Activated T-cell treated with anti-CD3 and anti-CD28 coated beads for 4 hours (primary cell): ENCODE measurements around the gene CCNL2.
"Not testable (repeated sequence)": the region's sequence is repeated elsewhere in the genome, so short reads cannot be mapped to it uniquely, and the experiment has no call there.

ENCODE experiments used
- DNase-seq: peaks from one replicate; pipeline ENCODE4 v3.0.0-alpha.2; 2020

CCNL2 gene

GRCh38 chr1:1397839-1398523 lies 1.2 kb downstream of the CCNL2 start:
- no peak for DNase-seq

DNA sequence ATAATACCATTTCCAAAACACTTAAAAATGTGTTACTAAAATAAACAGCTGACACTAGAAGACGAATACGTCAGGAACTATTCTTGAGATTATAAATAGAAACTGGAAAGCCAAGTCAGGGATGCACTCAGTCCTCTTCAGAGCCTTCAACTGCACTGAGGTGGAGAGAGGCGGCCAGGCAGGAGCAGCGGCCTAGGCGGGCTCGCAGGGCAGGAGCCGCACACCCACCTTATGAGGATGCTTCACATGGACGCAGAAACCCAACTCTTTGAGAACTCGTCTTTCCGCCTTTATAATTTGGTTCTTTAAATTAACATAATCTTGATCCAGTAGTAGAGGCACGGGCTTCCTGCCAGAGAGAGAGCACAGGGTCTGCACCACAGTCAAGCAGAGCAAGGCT lies 4.0 kb downstream of the CCNL2 start:
- DNase-seq = no peak

DNA sequence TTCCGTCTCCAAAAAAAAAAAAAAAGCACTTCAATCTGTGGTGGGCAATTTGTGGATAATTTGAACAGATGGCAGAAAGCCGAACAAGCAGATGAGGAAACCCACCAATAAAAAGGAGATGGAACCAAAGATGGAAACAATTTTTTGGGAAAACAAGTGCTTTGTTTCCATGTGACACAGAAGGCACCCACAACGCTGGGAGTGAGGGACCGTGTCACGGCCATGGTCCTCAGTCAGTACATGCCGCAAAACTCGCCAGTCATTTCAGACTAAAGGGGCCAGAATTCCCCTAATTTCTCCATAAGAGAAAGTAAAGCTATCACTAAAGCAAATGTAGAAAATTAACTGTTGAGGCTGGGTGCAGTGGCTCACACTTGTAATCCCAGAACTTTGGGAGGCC lies 5.0 kb downstream of the CCNL2 start:
- no peak for DNase-seq

DNA sequence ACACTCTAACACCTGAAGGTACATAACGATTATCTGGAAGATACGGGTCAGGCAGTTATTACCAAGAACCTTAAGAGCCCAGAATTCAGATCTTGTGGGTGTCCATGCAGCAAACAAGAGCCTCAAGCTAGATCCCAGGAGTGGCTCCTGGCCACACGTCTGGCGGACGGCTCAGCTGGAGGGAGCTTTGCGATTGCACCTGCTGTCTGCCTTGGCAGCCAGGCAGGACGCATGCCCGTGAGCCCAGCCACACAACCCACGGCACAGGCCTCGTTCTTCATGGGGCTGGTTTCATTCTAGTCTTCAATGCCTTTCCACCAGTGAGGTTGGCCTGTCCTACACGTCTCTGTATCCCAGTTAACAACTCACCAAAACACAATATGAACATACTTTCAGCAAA lies 5.7 kb downstream of the CCNL2 start:
- DNase-seq = no peak

DNA sequence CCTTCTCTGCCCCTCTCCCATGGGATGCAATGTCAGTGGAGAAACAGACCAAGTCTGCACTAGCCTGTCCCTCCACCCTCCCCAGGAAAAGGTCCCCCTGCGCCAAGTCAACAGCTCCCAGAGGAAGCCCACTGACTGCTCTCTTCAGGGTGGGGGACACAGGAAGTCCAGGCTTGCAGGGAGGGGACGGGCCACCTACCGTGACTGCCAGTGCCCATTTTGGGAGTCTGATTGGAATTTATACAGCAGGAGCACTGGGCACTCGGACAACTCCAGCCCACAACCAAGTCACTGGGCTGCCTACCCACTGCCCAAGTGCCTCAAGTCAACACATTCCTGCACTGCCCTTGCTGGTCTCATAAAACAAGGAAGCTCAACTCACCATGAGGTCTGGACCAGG lies 6.1 kb downstream of the CCNL2 start:
- DNase-seq = no peak

- no peak for DNase-seq
Measured at GRCh38 chr1:1391225-1391624, 7.9 kb downstream of the CCNL2 start.

DNA sequence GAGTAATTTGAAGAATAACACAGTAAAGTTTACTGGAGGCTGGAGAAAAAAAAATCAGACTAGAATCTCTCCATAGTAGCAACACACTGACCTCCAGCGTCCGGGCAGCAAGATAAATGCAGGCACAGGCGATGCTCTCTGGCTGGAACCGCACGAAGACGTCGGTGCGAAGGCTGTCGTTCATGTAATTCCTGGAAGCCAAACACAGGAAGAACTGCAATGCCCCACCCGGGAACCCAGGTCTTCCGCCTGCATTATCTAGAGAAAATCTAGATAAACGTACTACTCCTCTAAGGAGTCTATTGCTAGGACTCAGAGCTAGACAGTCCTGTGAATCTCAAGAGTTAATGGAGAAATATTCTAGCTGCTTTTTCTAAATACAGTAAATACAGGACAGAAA lies 8.5 kb downstream of the CCNL2 start:
- no peak for DNase-seq

- no peak for DNase-seq
Measured at GRCh38 chr1:1388078-1388472, 11.1 kb downstream of the CCNL2 start.

- DNase-seq = no peak
Measured at GRCh38 chr1:1387098-1388077, 11.7 kb downstream of the CCNL2 start.

DNA sequence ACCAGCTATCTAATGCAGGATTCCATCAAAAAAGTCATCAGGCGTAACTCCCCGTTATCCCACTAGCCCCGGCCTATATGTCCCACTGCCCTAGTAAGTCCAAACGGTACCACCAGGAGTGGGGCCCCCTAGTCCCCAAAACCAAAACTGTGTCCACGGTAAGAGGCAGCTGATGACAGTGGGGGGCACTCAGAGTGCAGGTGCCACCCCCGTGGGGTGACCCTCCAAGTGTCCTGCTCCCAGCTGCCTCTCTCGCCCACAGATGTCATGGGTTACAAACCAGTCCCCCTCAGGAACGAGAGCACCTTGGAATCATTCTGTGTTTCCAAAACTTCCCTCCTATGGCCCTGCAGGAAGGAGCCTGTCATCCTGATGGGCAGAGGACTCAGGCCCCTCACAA lies 13.2 kb downstream of the CCNL2 start:
- no peak for DNase-seq

DNA sequence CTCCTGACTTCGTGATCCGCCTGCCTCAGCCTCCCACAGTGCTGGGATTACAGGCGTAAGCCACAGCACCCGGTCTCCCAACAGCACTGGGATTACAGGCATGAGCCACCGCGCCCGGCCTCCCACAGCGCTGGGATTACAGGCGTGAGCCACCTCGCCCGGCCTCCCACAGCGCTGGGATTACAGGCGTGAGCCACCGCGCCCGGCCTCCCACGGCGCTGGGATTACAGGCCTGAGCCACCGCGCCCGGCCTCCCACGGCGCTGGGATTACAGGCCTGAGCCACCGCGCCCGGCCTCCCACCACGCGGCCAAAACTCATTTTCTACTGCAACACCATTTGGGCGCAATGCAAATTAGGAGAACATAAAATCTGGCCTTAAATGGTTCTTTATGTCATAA lies 13.8 kb downstream of the CCNL2 start:
- not testable (repeated sequence) for DNase-seq

- no peak for DNase-seq
Measured at GRCh38 chr1:1381294-1381693, 17.8 kb downstream of the CCNL2 start.

DNA sequence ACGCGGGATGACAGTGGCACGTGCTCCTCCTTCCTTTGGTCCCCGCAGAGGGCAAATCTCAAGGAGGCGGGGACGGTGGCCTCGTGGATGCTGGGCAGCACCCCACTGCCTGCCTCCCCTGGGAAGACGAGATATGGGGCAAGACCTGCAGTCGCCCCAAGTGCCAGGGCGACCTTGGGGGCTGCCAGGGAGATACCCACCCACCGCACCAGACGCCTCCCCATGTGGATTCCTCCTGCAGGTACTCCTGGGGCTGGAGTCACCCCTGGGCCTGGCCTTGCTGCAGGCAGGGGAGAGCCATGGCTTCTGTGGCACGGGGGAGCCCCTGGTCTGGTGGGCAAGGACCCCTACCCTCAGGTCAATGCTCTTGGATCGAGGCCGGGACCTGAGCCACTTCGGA lies 18.3 kb downstream of the CCNL2 start:
- no peak for DNase-seq

GRCh38 chr1:1377540-1378205 lies 21.5 kb downstream of the CCNL2 start:
- no peak for DNase-seq

DNA sequence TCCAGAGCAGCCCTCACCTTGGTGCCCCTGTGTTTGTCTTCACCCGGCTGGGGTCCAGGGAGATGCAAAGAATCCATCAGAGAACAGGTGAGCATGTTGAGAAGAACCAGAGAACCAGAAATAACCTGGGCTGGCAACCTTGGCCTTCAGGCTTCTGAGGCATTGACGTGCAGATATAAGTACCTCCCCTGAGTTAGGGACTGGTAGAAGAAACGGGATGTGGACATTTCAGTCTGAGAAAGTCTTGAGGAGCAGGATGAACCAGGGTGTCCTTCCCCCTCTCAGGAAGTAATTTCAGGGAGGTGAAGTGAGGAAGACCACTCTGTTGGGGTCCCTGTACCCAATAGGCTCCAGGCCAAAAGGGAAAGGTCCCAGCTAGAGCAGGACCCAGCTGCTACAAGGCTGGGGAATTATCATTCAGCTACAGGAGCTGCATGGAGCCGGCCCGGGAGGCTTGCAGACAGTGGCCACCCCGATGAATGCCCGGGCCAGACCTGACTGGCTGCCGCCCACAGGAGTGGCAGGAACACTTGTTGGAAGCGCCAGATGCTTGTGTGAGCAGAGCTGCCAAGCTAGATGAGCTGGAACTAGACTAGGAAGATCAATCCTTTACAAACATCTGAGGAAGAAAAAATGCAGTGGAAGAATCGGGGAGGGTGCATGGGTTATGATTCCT lies 22.4 kb downstream of the CCNL2 start:
- DNase-seq = no peak

DNA sequence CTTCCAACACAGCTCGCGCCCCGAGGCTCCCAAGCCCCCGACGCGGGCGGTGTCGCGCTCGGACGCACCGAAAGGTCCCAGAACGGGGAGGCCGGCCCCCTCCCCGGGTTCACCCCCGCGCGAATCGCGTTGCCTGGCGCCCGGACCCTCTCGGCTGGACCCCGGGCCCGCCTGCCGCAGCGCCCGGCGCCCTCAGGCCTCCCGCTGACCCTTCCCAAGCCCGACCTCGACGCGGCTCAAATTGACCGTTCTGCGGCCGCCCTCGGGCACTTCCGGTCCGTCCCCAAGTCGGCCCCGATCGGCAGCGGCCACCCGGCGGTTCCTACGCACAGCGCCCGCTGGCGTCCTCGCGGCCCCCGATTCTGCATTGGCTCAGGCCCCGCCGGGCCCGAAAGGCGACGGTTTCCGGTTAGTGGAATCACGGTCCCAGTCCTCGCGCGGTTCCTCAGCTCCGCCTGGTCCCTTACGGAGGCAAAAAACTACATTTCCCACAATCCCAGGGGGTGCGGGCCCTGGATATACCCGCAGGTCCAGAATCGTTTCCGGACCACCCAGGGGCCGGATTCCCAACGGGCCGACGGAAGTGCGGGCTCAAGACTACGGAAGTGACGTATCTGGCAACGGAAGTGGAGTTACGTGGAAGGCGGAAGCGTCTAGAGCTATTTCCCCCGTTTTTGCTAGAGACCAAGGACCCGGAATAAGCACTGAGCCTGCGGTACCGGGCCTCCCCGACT lies 24.0 kb downstream of the CCNL2 start, which contains the start of gene AURKAIP1:
AURKAIP1 (minus strand) TSS at position 279 of the 734 bp plus-strand sequence. CDS start 451 bp downstream, outside the sequence.
- peak; percentile 88 for DNase-seq

DNA sequence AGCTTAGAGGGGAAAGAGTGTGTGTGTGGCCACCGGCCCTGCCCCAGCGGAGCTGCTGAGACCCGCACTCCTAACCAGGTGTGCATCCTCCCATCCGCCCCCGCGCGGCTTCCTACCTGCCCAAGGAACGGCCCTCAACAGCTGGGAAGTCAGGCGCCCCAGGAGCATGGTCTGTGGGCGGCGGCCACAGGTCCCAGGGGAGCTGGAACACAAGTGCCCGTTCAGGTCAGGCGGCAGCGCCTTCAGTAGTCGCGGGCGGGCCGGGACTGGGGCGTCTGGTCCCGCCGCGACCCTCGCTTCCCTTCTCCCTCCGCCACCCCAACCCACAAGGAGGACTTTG lies 24.6 kb downstream of the CCNL2 start:
- no peak for DNase-seq

DNA sequence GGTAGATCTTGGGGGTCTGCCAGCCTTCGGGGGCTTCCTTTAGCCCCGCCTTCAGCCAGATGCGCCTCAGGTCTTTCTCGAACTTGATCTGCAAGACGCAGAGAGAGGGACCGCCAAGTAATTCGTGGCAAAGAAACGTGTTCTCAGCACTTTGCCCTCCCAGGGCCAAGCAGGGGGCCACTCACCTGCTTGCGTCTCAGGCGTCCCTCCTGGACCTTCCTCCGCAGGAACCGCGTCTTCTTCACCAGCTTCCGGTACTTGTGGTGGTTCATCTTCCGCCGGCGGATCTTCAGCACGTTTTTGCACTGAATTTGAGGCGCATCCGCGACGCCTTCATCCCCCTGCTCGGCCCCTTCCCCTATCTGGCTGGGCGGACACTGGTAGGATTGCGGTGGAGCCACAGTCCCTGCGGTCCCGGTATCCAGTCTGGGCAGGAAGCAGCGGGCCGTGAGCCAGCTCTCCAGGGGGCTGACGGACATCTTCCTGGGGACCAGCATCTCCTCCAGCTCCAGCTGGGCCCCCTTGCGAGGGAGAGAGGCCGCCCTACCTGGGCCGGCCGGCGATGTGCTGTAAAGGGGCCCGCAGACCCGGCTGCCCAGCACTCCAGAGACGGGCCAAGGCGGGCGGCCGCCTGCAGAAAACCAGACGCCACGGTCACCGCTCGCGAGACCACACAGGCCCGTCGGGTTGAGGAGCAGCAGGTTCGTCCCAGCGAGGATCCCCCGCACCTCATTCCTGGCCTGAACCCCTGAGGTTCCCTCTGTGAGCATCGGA lies 25.1 kb downstream of the CCNL2 start:
- no peak for DNase-seq

- no peak for DNase-seq
Measured at GRCh38 chr1:1373051-1373814, 25.9 kb downstream of the CCNL2 start.
